ENCODE data around the gene VPS37B. TPM values are rescaled to one million over a fixed set of nuclear protein-coding genes. Genes with fewer than 3 reads are reported as not detected.

Gene VPS37B
- total RNA-seq, 1 donor from 2014 or later = 34.9 TPM

DNA sequence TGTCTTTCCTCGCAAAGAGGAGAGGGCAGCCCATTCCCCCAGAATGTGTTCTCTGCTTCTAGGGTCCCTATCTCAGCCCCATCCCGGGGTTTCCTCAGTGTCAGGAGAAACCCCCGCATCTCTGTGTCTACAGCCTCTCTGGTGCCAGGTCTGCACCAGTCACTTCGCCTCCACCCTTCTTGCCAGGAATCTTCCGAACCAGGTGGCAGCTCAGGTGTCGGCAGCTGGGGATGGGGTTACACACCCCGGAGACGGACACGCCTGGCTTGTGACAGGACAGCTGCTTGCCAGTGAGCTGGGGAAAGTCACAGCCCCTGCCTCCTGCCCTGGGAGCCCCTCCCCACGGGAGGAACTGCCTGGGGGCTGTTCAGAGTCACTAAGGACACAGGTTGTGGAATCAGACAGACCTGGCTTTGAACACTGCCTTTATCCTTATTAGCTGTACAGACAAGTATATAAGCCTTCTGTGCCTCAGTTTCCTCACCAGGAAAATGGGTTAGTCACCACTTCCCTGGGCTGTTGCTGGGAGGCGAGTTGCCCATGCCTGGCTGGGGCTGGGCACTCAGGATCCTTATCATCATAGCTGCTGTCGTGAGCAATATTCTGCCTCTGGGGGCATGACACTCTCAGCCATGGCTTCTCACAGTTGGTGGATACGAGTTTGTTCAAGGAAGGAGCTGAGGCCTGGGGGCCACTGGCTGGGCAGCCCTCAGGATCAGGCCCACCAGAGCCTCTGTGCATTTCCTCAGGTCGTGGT, 49.9 kb downstream of the VPS37B start:
- H3K4me1 ChIP-seq = peaks cover 46% of the 10 kb centered on the region
- no peaks in the 10 kb centered on the region for H3K27me3 ChIP-seq
- no peak for DNase-seq (ENCODE audit: extremely low spot score in 2 of 2)
- intact Hi-C loops (cut with DNase I) = no loop called here
- H3K27ac ChIP-seq = no peak overlapping the region
- TF ChIP-seq POLR2A (IDR thresholded peaks at IDR 0.05) (no peak), POLR2AphosphoS5 (IDR thresholded peaks at IDR 0.05; ENCODE audit: insufficient read depth in 1 of 2, low read depth in 1 of 2) (no peak)
- TF ChIP-seq, protein P1, sequence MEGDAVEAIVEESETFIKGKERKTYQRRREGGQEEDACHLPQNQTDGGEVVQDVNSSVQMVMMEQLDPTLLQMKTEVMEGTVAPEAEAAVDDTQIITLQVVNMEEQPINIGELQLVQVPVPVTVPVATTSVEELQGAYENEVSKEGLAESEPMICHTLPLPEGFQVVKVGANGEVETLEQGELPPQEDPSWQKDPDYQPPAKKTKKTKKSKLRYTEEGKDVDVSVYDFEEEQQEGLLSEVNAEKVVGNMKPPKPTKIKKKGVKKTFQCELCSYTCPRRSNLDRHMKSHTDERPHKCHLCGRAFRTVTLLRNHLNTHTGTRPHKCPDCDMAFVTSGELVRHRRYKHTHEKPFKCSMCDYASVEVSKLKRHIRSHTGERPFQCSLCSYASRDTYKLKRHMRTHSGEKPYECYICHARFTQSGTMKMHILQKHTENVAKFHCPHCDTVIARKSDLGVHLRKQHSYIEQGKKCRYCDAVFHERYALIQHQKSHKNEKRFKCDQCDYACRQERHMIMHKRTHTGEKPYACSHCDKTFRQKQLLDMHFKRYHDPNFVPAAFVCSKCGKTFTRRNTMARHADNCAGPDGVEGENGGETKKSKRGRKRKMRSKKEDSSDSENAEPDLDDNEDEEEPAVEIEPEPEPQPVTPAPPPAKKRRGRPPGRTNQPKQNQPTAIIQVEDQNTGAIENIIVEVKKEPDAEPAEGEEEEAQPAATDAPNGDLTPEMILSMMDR (IDR thresholded peaks at IDR 0.05) = no peak
- no peaks in the 10 kb centered on the region for H3K9me3 ChIP-seq
- no peaks in the 10 kb centered on the region for H3K36me3 ChIP-seq
- H3K4me3 ChIP-seq = no peak overlapping the region

DNA sequence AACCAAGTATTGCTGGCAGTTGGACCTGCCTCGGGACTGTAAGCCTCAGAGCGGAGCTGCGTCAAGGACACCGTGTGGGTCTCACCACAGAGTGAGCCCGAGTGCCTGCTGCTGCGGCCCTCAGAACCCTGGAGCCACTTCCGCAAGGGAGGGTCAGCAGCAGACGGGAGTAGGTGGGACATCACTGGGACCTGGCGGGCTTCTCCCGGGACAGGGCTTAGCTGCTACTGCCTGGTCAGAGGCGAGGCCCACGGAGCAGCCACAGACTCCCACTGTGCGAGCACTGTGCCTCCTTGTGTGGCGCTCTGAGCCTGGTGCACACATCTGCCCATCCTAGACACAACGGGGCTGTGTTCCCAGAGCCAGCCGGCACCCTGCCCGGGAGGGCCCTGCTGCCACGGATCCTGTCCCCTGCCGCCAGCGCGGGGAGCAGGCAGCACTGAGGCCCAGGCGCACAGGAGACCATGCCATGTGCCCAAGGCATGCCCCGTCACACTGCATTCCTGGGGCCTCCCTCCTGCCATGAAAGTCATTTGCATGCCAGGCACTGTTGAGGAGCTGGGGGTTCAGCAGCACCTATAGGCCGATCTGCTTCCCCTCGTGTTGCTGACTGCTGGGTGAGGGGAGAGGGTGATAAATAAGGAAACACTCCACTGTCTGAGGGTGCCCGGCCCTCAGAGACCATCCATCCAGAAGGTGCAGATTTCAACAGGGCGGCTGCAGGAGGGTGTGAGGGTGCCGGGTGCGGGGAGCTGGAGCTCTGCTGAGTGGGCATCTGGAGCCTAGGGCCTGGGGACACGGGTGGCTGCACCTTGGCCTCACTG, 50.7 kb downstream of the VPS37B start:
- no peak overlapping the region for H3K27ac ChIP-seq
- no peak for TF ChIP-seq POLR2A (IDR thresholded peaks at IDR 0.05)
- TF ChIP-seq POLR2AphosphoS5 (IDR thresholded peaks at IDR 0.05; ENCODE audit: insufficient read depth in 1 of 2, low read depth in 1 of 2) = no peak
- TF ChIP-seq, protein P1 (IDR thresholded peaks at IDR 0.05) = no peak
- no peaks in the 10 kb centered on the region for H3K36me3 ChIP-seq
- H3K4me1 ChIP-seq = peaks cover 52% of the 10 kb centered on the region
- intact Hi-C loops (cut with DNase I) = no loop called here
- no peaks in the 10 kb centered on the region for H3K27me3 ChIP-seq
- no peak overlapping the region for H3K4me3 ChIP-seq
- DNase-seq (ENCODE audit: extremely low spot score in 2 of 2) = no peak
- no peaks in the 10 kb centered on the region for H3K9me3 ChIP-seq

DNA sequence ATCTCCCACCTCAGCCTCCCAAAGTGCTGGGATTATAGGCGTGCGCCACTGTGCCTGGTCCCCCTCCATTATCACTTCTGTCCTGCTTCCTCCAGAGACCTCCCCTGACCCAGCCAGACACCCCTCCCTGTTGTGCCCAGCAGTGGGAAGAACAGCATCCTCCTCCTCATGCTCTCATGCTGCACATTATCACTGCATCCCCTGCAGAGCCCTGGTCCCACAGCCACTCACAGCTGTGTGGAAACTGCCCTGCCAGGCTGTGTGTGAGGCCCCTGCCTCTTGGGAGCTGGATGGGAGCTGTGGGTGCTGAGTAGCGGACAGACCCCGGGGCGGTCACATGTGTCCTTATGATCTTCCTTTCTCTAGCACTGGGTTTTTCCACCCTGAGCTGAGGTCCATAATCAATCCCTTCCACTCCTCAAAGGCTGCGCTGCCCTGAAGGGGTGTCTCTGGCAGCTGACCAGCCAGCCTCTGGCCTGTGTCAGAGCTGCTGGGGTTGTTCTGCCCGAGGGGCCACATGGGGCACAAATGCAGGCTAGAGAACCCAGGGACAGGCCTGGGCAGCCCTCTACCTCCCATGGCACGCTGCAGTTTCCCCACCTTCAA, 51.5 kb downstream of the VPS37B start:
- no peak overlapping the region for H3K27ac ChIP-seq
- intact Hi-C loops (cut with DNase I) = loop anchor here (5.0 kb wide), 1 partner anchor 313 kb away; no protein-coding TSS in a partner anchor
- TF ChIP-seq POLR2A (IDR thresholded peaks at IDR 0.05) = no peak
- TF ChIP-seq POLR2AphosphoS5 (IDR thresholded peaks at IDR 0.05; ENCODE audit: insufficient read depth in 1 of 2, low read depth in 1 of 2) = no peak
- TF ChIP-seq, protein P1 (IDR thresholded peaks at IDR 0.05) = no peak

DNA sequence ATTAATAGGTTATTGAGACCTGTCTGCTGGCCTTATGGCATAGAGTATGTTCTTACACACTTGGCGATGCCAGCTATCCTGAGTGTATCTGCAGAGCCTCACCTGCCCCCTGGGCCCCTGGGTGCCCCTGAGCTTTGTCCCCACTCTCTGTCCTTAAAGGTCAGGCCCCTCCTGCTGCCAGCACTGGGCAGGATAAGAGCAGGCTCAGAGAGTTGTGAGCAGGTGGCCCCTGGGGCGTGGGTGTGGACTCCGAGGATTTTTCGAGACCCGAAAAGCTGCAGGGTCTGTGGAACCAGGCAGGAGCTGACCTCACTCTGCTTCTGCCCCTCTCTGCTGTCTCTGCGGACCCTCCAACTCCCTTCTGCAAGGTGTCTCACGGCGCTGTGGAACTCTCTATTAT, 52.5 kb downstream of the VPS37B start:
- H3K9me3 ChIP-seq = no peaks in the 10 kb centered on the region
- no peak for TF ChIP-seq POLR2AphosphoS5 (IDR thresholded peaks at IDR 0.05; ENCODE audit: insufficient read depth in 1 of 2, low read depth in 1 of 2)
- TF ChIP-seq, protein P1 (IDR thresholded peaks at IDR 0.05) = no peak
- no peak for TF ChIP-seq POLR2A (IDR thresholded peaks at IDR 0.05)
- H3K27me3 ChIP-seq = no peaks in the 10 kb centered on the region
- intact Hi-C loops (cut with DNase I) = loop anchor here (5.0 kb wide), 1 partner anchor 314 kb away; no protein-coding TSS in a partner anchor
- no peaks in the 10 kb centered on the region for H3K36me3 ChIP-seq
- H3K4me3 ChIP-seq = no peak overlapping the region
- no peak for DNase-seq (ENCODE audit: extremely low spot score in 2 of 2)
- no peak overlapping the region for H3K27ac ChIP-seq
- H3K4me1 ChIP-seq = peaks cover 57% of the 10 kb centered on the region

More for the DNA sequence above, 51.5 kb downstream of the VPS37B start:
- Histone ChIP-seq H3K4me3 (no peak overlapping the region), H3K36me3 (no peaks in the 10 kb centered on the region), H3K4me1 (peaks cover 57% of the 10 kb centered on the region), H3K9me3 (no peaks in the 10 kb centered on the region), H3K27me3 (no peaks in the 10 kb centered on the region)
- no peak for DNase-seq (ENCODE audit: extremely low spot score in 2 of 2)
